HG03159 (cell line): Measurements from ENCODE around the gene KCNJ12.

ENCODE experiments used
- ATAC-seq: cut with Tn5 transposase; IDR thresholded peaks from one replicate; pipeline ENCODE4 v1.9.1; 2021; ENCODE audit warnings: mild to moderate bottlenecking, moderate library complexity; ENCODE audit not compliant: unreplicated experiment

The KCNJ12 gene

GRCh38 chr17:21463779-21464407 is 87.7 kb downstream of the KCNJ12 start:
- ATAC-seq: no peak

- ATAC-seq: no peak
Measured at GRCh38 chr17:21464611-21465021, 88.5 kb downstream of the KCNJ12 start.

DNA sequence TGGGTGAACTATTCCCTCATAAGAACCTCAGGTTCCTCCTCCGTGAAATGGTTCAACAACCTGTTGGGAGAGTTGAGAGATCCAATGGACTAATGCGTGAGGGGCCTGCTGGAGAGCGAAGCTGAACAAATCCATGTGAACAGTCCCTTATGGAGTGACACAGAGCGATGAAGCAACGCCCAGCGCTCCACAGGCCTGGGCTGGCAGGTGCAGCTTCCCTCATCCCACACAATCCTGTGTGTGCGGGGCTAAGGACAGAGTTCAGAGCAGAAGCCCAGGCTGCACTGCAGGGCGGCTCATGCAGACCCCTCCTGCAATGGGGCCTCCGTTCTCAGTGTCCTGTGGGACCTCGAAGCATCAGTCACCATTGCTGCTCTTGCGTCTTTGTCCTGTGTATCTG is 90.4 kb downstream of the KCNJ12 start:
- ATAC-seq: no peak

GRCh38 chr17:21467196-21467595 is 91.0 kb downstream of the KCNJ12 start:
- ATAC-seq: no peak

DNA sequence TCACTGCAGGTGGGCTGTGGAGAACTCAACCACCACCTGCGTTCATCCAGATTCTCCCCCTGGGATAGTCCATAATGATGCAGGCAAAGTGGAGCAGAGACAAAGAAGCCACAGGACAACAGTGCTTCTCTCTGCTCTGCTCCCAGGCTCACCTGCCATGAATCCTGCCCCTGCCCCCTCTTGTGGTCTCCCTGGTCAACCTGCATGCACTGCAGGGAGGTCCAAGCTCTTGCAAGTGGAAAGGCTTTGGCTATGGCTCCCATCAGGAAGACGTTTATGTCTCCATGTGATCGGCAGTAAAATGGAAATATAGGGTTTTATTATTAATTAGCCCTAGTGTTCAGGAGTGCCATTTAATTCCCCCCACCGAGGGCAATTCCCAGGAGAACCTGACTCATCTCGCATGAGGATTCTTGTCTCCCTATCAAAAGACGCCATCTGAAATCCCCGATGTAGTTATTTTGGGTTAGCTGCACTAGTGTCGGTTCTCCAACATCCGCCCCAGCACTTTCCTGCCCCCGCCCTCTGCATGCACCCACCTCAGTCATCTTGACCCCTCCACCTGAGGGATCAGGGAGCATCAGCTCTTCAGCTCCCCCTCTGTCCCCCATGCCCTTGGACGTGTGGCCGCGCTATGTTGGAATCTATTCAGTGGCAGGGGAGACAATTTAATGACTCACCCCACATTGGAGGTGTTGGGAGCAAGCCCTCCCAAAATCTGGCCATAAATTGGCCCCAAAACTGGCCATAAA is 91.8 kb downstream of the KCNJ12 start:
- ATAC-seq: no peak
